GM18867 (cell line): ENCODE data around the gene SAPCD2.

Experiments used
- ATAC-seq: cut with Tn5 transposase; IDR thresholded peaks from one replicate; pipeline ENCODE4 v1.9.1; 2021; ENCODE audit warnings: mild to moderate bottlenecking, moderate library complexity; ENCODE audit not compliant: unreplicated experiment

SAPCD2 gene

GRCh38 chr9:137107312-137107921 lies 37.1 kb upstream of the SAPCD2 start:
- no peak for ATAC-seq

DNA sequence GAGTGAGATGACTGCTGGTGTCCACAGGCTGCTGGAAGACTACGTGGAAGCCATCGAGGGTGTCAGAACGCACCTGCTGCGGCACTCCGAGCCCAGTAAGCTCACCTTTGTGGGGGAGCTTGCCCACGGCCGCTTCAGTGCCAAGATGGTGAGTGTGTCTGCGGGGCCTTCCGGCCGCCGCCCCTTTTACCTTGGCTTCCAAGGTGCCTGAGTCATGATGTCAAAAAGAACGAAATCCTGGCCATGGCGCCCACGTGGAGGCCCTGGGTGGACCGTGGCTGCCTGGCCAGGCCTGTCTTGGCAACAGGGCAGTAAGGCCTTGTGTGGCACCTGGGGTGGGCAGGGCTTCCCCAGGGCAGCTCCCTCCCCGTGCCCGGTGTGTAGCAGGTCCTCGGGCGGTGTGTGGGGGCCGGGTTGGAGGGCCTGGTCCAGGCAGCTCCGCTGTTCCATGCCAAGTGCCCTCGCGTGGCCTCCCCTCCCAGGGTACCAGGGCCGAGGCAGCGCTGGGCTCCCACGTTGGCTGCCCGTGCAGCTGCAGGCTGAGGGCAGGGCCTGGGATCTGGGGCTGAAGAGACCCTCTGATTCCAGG lies 36.4 kb upstream of the SAPCD2 start:
- no peak for ATAC-seq

GRCh38 chr9:137105814-137106661 lies 35.7 kb upstream of the SAPCD2 start:
- no peak for ATAC-seq

- no peak for ATAC-seq
Measured at GRCh38 chr9:137103206-137103999, 33.0 kb upstream of the SAPCD2 start.

GRCh38 chr9:137099231-137099630 lies 28.9 kb upstream of the SAPCD2 start:
- no peak for ATAC-seq

- ATAC-seq = no peak
Measured at GRCh38 chr9:137097761-137098462, 27.6 kb upstream of the SAPCD2 start.

GRCh38 chr9:137096785-137097546 lies 26.6 kb upstream of the SAPCD2 start:
- ATAC-seq = no peak

GRCh38 chr9:137095664-137096517 lies 25.5 kb upstream of the SAPCD2 start:
- peak; percentile 77 for ATAC-seq

- no peak for ATAC-seq
Measured at GRCh38 chr9:137089232-137089947, 19.0 kb upstream of the SAPCD2 start.

- ATAC-seq = no peak
Measured at GRCh38 chr9:137088121-137088520, 17.8 kb upstream of the SAPCD2 start.

DNA sequence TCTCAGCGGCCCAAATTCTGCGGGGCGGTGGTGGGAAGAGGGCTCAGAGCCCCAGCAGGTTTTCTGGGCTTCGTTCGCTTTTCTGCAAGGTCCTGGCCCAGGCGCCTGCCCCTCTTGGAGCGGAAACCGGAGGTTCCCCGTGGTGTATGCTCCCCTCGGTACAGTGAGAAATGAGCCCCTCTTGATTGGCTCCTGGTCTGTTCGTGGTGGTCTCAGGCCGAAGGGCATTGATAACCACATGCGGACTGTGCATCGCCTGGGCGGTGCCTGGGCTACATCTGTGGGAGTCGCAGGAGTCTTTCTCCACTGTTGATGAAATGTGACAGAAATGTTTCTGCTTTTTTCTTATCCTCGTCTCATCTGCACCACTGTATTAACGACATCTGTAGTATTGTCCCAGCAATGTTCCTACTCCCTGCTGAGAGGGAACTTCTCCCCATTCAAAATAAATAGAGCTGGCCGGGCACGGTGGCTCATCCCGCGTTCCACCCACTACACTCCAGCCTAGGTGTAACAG lies 17.1 kb upstream of the SAPCD2 start:
- ATAC-seq = peak; percentile 0

DNA sequence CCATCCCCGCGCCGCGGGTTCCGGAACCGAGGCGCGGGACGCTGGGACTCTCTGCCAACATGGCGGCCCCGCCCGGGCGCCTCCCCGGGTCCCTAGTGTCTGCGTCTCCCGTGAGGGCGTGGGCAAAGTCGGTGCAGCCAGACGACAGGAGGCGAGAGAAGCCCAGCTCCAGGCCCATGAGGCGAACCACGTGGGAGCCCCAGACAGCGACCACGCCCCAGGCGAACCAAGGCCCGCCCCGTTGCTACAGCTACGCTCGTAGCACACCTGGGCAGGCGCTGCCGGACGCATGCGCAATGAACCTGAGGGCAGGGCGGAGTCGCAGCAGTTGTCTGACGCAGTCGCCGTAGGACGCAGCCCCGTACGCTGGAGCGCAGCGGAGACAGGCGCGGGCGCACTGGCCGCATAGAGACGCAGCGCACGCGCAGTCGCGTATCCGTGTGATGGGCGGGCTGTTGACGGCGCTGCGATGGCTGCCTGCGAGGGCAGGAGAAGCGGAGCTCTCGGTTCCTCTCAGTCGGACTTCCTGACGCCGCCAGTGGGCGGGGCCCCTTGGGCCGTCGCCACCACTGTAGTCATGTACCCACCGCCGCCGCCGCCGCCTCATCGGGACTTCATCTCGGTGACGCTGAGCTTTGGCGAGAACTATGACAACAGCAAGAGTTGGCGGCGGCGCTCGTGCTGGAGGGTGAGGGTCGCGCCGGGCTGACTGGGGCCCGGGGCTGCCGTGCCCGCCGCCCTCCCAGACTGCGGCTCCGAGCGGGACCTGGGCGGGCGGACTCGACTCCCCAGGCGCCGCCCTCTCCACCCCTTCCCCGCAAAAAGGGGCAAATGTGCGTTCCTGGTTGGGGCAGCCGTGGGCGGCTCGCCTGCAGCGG lies 16.4 kb upstream of the SAPCD2 start, which contains the start of gene MAN1B1:
MAN1B1 (plus strand) TSS at position 455 of the 878 bp plus-strand sequence; CDS start at position 470, 15 bp downstream.
- peak; percentile 72 for ATAC-seq

DNA sequence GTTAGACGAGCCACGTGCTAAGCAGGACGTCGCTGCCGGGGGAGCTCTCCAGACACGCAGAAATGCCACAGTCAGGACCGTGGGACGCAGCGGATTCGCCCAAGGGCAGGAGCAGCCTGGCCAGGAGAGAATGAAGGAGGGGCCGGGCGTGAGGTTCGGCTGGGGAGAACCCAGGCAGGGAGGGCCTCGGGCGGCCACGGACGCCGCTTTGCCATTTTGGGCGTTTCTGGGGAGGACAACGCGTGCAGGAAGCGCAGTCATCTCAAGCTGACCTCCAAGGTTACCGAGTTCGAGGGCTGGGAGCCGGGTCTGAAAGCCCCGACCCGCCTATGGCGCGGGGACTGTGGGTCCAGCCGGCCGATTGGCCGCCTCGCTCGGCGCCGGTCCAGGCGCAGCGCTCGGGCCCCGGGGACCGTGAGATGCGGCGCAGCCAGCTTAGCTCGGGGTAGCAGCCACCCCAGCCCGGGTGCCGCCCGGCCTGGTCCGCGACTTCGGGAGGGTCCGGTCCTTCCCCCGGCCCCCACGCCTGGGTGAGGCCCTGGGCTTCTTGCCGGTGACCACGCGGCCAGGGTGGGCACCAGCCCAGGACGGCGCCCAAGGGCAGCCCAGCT lies 15.7 kb upstream of the SAPCD2 start:
- peak; percentile 19 for ATAC-seq

DNA sequence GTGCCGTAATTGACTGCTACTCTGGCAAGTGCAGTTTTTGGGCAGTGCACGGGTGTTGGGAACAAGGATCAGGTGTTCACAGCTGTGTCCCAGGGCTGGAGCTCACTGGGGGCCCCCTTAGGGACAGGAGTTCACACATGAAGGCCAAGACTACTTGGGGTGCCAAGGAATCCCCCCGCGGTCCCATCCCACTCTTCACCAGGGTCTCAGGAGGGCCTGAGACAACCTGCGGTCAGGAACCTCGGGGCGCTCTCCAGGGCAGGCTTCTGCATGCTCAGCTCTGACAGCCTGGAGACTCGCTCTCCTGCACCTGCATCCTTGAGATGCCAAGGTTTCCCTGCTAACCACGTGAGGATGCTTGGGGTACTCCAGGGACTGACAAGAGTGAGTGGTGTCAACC lies 14.2 kb upstream of the SAPCD2 start:
- ATAC-seq = no peak

DNA sequence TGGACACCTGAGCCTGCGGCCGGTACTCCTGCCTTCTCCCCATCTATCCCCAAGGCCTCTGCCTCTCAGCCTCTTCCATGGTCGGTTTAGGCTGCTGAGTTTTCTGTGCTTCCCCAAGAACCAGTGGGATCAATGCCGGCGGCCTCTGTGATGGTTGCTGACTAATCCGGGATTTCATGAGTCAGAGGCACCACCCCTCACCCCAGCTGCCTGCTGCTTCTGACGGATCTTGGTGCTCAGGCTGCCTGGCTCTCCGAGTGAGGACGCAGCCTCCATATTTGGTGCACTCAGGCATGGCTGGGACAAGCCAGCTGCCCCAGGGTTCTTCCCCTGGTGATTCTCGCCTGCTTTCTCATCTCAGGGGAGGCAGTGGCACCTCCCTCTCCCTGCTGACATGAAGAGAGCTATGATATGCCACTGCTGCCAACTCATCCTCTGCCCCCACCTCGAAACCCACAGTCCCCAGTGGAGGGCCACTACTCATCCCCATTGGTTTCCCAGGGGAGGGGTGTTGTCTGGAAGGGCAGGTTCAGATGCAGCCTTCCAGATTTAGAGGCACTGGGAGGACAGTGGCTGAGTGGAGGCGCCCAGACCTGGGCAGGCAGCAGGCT lies 13.1 kb upstream of the SAPCD2 start:
- no peak for ATAC-seq

DNA sequence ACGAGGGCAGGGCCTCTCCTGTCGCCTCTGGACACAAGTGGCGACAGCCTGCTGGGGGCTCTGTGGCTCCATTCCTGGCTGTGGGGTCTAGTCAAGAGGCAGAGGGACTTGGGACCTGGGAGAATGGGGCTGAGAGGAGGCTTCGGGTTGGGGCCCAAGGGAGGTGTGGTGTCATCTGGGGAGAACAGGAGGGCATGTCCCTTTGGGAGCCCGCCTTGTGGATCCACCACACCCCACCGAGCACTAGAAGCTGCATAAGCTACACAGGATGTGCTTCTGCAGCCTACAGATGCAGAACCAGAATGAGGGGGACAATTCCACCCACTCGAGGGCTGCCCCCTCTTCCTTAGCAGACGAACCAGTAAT lies 12.6 kb upstream of the SAPCD2 start:
- no peak for ATAC-seq
